ENCODE results near the gene SPRTN. TPM values are rescaled to one million over a fixed set of nuclear protein-coding genes. Genes with fewer than 3 reads are reported as not detected.

SPRTN gene
- total and polyA plus RNA-seq, 2 of the 8 experiments (the other 6 are each of a cell fraction or from before 2014, with no cell fraction given), result 6.6 to 15.1 TPM

GRCh38 chr1:231319080-231319479 lies 19.0 kb upstream of the SPRTN start:
- H2AK5ac ChIP-seq (ENCODE audit: low read depth, low read length), result no peak overlapping the region
- H3K18ac ChIP-seq (ENCODE audit: extremely low read depth, low read length), result no peak overlapping the region
- H2BK120ac ChIP-seq (replicated peaks; ENCODE audit: low read depth, low read length), result no peak overlapping the region
- POLR2A ChIA-PET (ENCODE audit: partially characterized antibody), result interaction anchor here (2.3 kb wide), 1 partner anchor 17 kb away, joined by 7 read pairs; no protein-coding TSS in a partner anchor
- H3K9ac ChIP-seq (replicated peaks in 1 of 4; ENCODE audit: extremely low read depth in 1 of 4, low read depth in 3 of 4, low read length in 3 of 4), result no peak overlapping the region
- H2BK12ac ChIP-seq (ENCODE audit: low read depth, low read length), result no peak overlapping the region
- H3K23ac ChIP-seq (ENCODE audit: insufficient read length), result no peak overlapping the region
- CTCF ChIA-PET (ENCODE audit: partially characterized antibody), result interaction anchor here (0.9 to 6.7 kb wide), 2 partner anchors 37 to 271 kb away, joined by 3 to 23 read pairs; no protein-coding TSS in a partner anchor
- H3K27me3 ChIP-seq (replicated peaks in 1 of 4; ENCODE audit: control insufficient read depth in 3 of 4, extremely low read depth in 1 of 4, insufficient read depth in 3 of 4, low read length in 3 of 4), result no peaks in the 10 kb centered on the region
- no peak overlapping the region for H3K56ac ChIP-seq (replicated peaks; ENCODE audit: insufficient read length, low read depth, low read length)
- 78% methylated on average over 9 of the region's 9 CpGs; no CpG with 5 or more reads in 1 of the 2 experiments for WGBS, 2 experiments (ENCODE audit: extremely low coverage in 1 of 2, insufficient coverage in 1 of 2, insufficient read length in 1 of 2, insufficient replicate concordance in 2 of 2, low coverage in 1 of 2, low lambda C conversion rate in 2 of 2, missing lambda C conversion rate in 1 of 2)
- H3K4me3 ChIP-seq (ENCODE audit: extremely low read depth in 1 of 4, insufficient read depth in 2 of 4, low read depth in 3 of 4, low read length in 4 of 4), result no peak overlapping the region
- no peak overlapping the region for H4K91ac ChIP-seq (replicated peaks; ENCODE audit: insufficient read length, low read length)
- no peak overlapping the region for H3K14ac ChIP-seq (ENCODE audit: insufficient read length)
- no peaks in the 10 kb centered on the region for H3K36me3 ChIP-seq (ENCODE audit: control insufficient read depth in 2 of 4, insufficient read depth in 4 of 4, low read length in 3 of 4)
- H3K79me1 ChIP-seq (ENCODE audit: low read depth, low read length), result no peaks in the 10 kb centered on the region
- no peak overlapping the region for H3K27ac ChIP-seq (ENCODE audit: low read depth, low read length)
- DNase-seq (ENCODE audit: low read depth in 1 of 2, low spot score in 2 of 2) (no peak), FAIRE-seq (no peak)
- no peak overlapping the region for H2BK15ac ChIP-seq (ENCODE audit: low read length)
- H3K4me2 ChIP-seq (ENCODE audit: insufficient read depth in 1 of 2, low read depth in 2 of 2, low read length in 2 of 2), result no peak overlapping the region
- H2AFZ ChIP-seq (ENCODE audit: low read length), result no peak overlapping the region
- no peak overlapping the region for H4K8ac ChIP-seq (ENCODE audit: extremely low read depth, insufficient read depth, low read length)
- no peaks in the 10 kb centered on the region for H3K23me2 ChIP-seq (ENCODE audit: low read depth, low read length)
- no peaks in the 10 kb centered on the region for H3K4me1 ChIP-seq (replicated peaks in 1 of 4; ENCODE audit: control insufficient read depth in 3 of 4, insufficient read depth in 4 of 4, low read length in 3 of 4)
- H2BK5ac ChIP-seq (ENCODE audit: low read depth, low read length), result no peak overlapping the region
- H4K5ac ChIP-seq (ENCODE audit: insufficient read length, low read depth, low read length), result no peak overlapping the region
- H2BK20ac ChIP-seq (ENCODE audit: low read length), result no peak overlapping the region
- H3K9me3 ChIP-seq (ENCODE audit: insufficient read depth in 2 of 2, low read depth in 1 of 2, low read length in 1 of 2), result peaks cover 0 to 4% of the 10 kb centered on the region in 2 experiments; a peak in 1 of 4 replicates
- H4K20me1 ChIP-seq (replicated peaks in 1 of 2; ENCODE audit: control insufficient read depth in 1 of 2, insufficient read depth in 2 of 2, low read length in 2 of 2), result no peaks in the 10 kb centered on the region
- no peak overlapping the region for H3K4ac ChIP-seq (replicated peaks; ENCODE audit: insufficient read length, low read depth, low read length)
- TF ChIP-seq EZH2 (IDR thresholded peaks at IDR 0.05; ENCODE audit: low read depth, low read length, severe bottlenecking) (no peak), CTCF (IDR thresholded peaks at IDR 0.05; ENCODE audit: control extremely low read depth in 1 of 3, insufficient read depth in 1 of 3, low read depth in 1 of 3, low read length in 3 of 3) (no peak), GABPA (IDR thresholded peaks at IDR 0.05; ENCODE audit: borderline replicate concordance, insufficient read depth, low read length) (no peak), CHD1 (IDR thresholded peaks at IDR 0.05; ENCODE audit: low read depth, low read length) (no peak), NANOG (IDR thresholded peaks at IDR 0.05; ENCODE audit: insufficient read depth, low read depth, low read length, poor library complexity, severe bottlenecking) (no peak), TAF7 (optimal IDR thresholded peaks at IDR 0.05; ENCODE audit: borderline replicate concordance, low read depth, low read length) (no peak), SP2 (IDR thresholded peaks at IDR 0.05; ENCODE audit: low read length) (no peak)
- H3K79me2 ChIP-seq (ENCODE audit: control insufficient read depth in 1 of 2, insufficient read depth in 2 of 2, low read length in 2 of 2), result no peaks in the 10 kb centered on the region
